AG04450 (cell line): ENCODE results near the gene TPBG. TPM values are rescaled to one million over a fixed set of nuclear protein-coding genes. Genes with fewer than 3 reads are reported as not detected.

Experiments
- CTCF ChIA-PET: fragments of 300-600, 350-600 bp; formaldehyde crosslinking; extraction: SDS; loops from one replicate; lab custom pipeline; 2022; ENCODE audit warnings: antibody characterized with exemption, inconsistent platforms; lab: Charles Lee
- POLR2A ChIA-PET: fragments of 350-600 bp; formaldehyde crosslinking; extraction: SDS; loops from one replicate; lab custom pipeline; 2021; ENCODE audit warnings: antibody characterized with exemption, inconsistent platforms; lab: Yijun Ruan, JAX
- DNase-seq: peaks from one replicate; pipeline ENCODE4 v3.0.0-alpha.2; 2011; ENCODE audit warnings: low read depth, low spot score
- H3K27ac ChIP-seq: one replicate; pipeline ENCODE4 v1.5.1; 2012; ENCODE audit warnings: low read depth, low read length, control low read depth
- H3K27me3 ChIP-seq: one replicate; pipeline ENCODE4 v1.6.0; 2012; ENCODE audit warnings: low read length; ENCODE audit not compliant: control insufficient read depth, insufficient read depth
- H3K4me3 ChIP-seq: 2 replicates; pipeline ENCODE4 v1.5.1; 2011; ENCODE audit warnings: mild to moderate bottlenecking, low read depth, low read length, control low read depth
- H3K9me3 ChIP-seq: 2 replicates; pipeline ENCODE4 v1.5.1; 2012; ENCODE audit warnings: low read length; ENCODE audit not compliant: control insufficient read depth, insufficient read depth
- polyA plus RNA-seq: library from polyadenylated mRNA; depleted of rRNA; stranded (reverse); fragments of >200 nt; gene quantifications from 2 replicates; pipeline ENCODE4 v1.2.3, GENCODE V29; 2011
- TF ChIP-seq, protein P1 (sequence below): IDR thresholded peaks from 2 replicates; pipeline ENCODE4 v1.5.1; 2011; ENCODE audit warnings: low read depth, low read length, control low read depth, inconsistent platforms

TPBG gene
- polyA plus RNA-seq, 1 experiment, result 93.2 TPM

DNA sequence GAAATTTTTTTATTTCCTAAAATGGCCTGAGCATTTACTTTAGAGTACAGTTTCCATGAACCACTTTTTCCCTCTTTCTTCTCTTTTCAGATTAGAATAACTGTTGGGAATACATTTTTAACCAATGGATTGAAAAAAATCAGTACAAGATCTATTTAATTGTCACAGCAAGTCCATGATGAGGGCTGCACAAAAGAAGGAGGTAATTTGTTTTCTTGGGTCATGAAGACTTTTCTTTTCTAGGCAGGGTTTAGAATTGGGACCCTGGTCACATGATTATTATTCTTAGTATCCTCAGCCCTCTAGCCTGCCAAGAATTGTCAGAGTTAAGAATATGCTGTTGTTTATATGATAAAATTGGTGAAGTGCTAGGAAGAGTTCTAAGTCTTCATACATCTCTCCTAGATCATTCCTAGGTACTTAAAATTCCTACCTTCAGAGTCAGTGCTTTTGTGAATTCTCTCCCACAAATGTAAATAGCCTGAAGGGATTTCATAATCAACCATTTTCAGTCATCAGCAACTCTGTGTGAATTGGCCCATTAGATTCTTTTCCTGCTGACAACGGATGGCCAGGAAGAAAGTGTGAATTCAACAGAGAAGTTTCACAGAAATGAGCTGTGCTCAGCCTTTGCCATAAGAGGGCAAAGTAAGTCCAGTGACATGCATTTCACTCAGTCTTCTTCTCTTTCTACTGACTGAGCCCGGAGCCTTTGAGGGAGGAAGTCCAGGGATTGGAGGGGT lies 32.4 kb upstream of the TPBG start:
- Histone ChIP-seq H3K27ac (peak overlapping the region; percentile 12), H3K4me3 (no peak overlapping the region), H3K27me3 (peaks cover 2% of the 10 kb centered on the region), H3K9me3 (no peaks in the 10 kb centered on the region)
- TF ChIP-seq, protein P1, sequence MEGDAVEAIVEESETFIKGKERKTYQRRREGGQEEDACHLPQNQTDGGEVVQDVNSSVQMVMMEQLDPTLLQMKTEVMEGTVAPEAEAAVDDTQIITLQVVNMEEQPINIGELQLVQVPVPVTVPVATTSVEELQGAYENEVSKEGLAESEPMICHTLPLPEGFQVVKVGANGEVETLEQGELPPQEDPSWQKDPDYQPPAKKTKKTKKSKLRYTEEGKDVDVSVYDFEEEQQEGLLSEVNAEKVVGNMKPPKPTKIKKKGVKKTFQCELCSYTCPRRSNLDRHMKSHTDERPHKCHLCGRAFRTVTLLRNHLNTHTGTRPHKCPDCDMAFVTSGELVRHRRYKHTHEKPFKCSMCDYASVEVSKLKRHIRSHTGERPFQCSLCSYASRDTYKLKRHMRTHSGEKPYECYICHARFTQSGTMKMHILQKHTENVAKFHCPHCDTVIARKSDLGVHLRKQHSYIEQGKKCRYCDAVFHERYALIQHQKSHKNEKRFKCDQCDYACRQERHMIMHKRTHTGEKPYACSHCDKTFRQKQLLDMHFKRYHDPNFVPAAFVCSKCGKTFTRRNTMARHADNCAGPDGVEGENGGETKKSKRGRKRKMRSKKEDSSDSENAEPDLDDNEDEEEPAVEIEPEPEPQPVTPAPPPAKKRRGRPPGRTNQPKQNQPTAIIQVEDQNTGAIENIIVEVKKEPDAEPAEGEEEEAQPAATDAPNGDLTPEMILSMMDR, result peak; percentile 40
- DNase-seq, result peak; percentile 13
- ChIA-PET CTCF (interaction anchor here (0.6 to 1.2 kb wide), 7 partner anchors 12 to 723 kb away, joined by 3 to 6 read pairs (median 5); no protein-coding TSS in a partner anchor), POLR2A (no interaction called here)

GRCh38 chr6:82333781-82334180 lies 29.8 kb upstream of the TPBG start:
- Histone ChIP-seq H3K27ac (no peak overlapping the region), H3K4me3 (no peak overlapping the region), H3K27me3 (peaks cover 2% of the 10 kb centered on the region), H3K9me3 (no peaks in the 10 kb centered on the region)
- CTCF ChIA-PET, result interaction anchor here (0.8 kb wide), 1 partner anchor 732 kb away, joined by 3 read pairs; the partner anchor contains the start of gene UBE3D
- no peak for DNase-seq
- TF ChIP-seq, protein P1, result no peak
- POLR2A ChIA-PET, result no interaction called here

GRCh38 chr6:82337688-82338257 lies 25.8 kb upstream of the TPBG start:
- Histone ChIP-seq H3K9me3 (peaks cover 6% of the 10 kb centered on the region; the same call in 1 of the 2 replicates), H3K4me3 (no peak overlapping the region), H3K27ac (no peak overlapping the region), H3K27me3 (peaks cover 2% of the 10 kb centered on the region)
- no peak for DNase-seq
- TF ChIP-seq, protein P1, result no peak
- POLR2A ChIA-PET, result no interaction called here
- CTCF ChIA-PET, result no interaction called here

DNA sequence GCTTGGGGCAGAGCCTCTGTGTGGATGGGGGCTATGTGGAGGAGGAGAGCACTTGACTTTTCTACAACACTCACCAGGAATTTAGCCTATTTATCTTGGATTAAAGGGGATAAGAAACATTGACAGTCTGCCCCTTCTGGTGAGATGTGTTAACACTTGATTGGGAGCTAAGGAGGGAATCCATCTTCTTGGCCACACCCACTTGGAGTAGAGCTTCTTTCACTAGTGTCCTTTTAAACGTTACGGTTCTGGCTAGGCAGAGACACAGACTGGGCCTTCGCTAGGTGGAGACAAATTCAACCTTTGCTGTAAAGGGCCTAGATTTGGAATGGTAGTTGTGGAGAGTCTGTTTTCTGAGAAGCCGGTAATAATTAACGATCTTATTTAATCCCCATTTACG lies 15.5 kb upstream of the TPBG start:
- no peak for DNase-seq
- H3K4me3 ChIP-seq, result no peak overlapping the region
- ChIA-PET CTCF (interaction anchor here (1.0 to 1.4 kb wide), 2 partner anchors 13 to 77 kb away, joined by 3 to 4 read pairs; no protein-coding TSS in a partner anchor), POLR2A (no interaction called here)
- no peaks in the 10 kb centered on the region for H3K9me3 ChIP-seq
- TF ChIP-seq, protein P1, result no peak
- H3K27ac ChIP-seq, result no peak overlapping the region
- H3K27me3 ChIP-seq, result no peaks in the 10 kb centered on the region

DNA sequence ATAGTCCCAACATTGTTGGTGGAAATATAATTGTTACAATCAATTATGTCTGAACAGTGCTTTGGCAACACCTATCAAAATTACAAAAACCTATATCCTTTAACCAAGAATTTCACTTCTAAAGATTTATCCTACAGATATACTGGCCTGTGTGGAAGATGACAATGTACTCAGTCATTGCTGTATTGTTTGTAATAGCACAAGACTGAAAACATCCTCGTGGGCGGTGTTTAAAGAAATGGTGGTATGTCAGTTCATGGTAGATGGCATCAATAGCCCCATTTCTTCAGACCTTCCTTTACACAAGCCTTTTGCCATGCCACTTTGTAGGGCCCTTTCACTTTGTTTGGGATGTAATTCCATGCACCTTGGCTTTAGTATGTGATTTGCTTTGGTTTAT lies 9.8 kb upstream of the TPBG start:
- H3K4me3 ChIP-seq, result no peak overlapping the region
- CTCF ChIA-PET, result no interaction called here
- no peaks in the 10 kb centered on the region for H3K27me3 ChIP-seq
- H3K9me3 ChIP-seq, result no peaks in the 10 kb centered on the region
- no peak for DNase-seq
- H3K27ac ChIP-seq, result no peak overlapping the region
- POLR2A ChIA-PET, result no interaction called here
- TF ChIP-seq, protein P1, result no peak
